DMS 273 (cell line): Measurements from ENCODE around the gene GRID2.
A peak's percentile ranks its signal among the peaks of the same experiment; 100 is the strongest.

Source experiments
- DNase-seq: peaks from one replicate; lab custom pipeline; 2025; ENCODE audit not compliant: unreplicated experiment; lab: John Stamatoyannopoulos, UW

The GRID2 gene

DNA sequence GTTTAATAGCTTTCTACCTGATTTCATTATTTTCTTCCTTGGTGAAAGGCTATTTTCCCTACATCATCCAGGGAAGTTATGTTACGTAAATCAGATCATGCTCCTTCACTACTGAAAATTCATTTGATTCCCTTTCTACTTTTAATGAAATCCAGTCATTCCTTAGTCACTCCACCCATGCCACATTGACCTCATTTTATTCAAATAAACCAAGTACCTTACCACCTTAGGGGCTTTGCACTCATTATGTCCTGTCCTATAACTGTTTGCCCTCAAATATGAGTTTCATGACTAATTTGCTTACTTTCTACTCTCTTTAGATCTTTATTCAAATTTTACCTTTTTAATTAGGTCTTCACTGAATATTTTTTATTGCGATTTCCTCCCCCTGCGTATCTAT lies 374.0 kb downstream of the GRID2 start:
- no peak for DNase-seq

GRCh38 chr4:92678292-92678691 lies 374.5 kb downstream of the GRID2 start:
- DNase-seq, result no peak

DNA sequence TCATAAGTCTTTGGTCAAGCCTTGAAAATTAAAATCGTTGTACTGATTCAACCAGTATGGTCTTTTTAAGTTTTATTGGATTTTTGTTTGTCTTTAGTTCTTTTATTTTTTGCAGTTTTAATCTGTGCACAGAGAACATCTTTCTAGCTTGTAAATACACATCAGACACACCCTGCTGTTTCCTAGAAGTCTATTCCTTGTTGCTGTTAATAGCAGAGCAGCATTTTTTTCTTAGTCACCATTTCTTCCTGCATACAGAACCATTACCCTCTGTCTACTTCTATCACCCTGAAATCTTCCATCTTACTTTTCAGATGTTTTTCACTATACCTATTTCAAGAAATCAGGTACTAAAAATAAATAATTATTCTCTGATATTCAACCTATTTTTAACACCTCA lies 375.4 kb downstream of the GRID2 start:
- DNase-seq, result no peak

DNA sequence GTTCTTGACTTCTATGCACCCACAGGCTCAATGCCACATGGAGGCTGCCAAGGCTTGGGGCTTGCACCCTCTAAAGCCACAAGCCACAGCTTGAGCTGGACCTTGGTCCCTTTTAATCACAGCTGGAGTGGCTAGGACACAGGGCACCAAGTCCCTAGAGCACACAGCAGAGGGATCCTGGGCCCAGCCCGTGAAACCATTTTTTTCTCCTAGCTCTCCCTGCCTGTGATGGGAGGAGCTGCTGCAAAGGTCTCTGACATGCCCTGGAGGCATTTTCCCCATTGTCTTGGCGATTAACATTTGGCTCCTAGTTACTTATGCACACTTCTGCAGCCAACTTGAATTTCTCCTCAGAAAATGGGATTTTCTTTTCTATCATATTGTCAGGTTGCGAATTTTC lies 410.9 kb downstream of the GRID2 start:
- DNase-seq, result no peak

DNA sequence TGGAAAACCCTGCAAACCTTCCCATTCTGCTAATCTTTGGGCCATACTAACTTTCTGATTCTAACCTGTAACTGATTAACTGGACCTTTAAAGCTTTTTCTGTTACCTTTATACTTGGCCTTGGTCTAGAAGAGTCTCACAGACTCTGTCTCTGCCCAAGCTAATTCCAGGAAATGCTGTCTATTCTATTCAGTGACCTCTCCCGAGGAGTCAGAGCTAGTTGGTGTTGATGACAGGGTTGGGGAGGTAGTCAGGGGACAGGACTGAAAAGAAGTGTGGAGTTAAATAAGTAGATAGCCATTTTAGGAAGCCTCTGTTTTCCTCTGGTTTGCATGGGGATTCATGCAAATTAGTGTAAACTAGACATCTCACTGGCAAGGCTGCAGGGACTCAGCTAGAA lies 429.5 kb downstream of the GRID2 start:
- peak; percentile 1 for DNase-seq

DNA sequence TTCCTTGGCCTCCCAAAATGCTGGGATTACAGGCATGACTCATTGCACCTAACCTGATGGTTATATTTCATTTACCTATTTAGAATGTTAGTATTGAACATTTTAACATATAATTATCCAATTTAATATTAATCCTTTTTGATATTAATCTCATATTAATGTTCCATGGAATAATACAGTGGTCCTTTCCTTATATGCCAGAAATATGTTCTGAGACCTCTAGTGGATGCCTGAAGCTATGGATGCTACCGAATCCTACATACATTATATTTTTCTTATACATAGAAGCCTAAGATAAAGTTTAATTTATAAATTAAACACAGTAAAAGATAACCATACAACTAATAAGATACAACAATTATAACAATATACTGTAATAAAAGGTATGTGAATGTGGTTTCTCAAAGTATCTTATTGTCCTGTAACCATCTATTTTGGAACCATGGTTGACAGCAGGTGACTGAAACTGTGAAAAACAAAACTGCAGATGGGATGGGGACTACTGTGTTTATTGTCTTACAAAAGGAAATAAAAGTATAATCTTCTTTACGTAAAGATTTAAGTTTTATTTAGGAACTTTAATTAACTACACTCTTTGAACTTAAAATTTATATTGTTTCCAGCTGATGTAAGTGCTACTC lies 431.4 kb downstream of the GRID2 start:
- DNase-seq, result no peak

DNA sequence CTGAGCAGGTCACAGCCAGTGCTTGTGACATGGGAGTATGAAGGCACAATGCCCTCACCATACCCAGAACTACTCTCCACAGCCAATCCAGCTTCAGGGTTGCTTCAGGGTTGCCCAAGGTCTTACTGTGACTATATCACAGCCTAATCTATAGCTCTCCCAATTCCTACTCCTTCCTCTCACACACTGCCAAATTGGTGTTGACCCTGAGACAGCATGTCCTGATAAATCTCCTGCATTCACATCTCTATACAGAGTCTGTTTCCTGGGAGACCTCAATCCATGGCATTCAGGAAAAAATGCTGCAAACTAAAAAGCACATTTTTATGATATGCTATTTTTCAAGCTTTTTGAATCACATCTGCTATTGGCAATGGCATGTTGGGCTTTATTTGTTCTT lies 456.7 kb downstream of the GRID2 start:
- no peak for DNase-seq

- DNase-seq, result no peak
Measured at GRCh38 chr4:92776080-92776479, 472.3 kb downstream of the GRID2 start.

DNA sequence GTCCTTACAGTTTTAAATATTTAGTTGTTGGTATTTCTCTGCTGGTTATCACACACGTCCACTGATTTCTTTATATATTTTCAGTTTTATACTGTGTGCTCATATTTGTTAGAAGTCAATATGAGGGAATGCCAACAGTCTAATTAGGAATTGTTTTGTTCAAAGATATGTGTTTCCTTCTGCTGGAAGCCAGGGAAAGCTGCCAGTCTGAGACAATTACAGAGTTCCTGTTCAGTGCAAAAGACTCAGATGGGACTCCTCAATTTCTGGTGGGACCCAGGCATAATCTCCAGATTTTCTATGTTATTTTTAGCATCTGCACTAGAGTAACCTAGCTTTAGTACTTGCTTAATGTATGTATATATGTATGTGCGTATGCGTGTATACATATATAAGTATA lies 486.0 kb downstream of the GRID2 start:
- DNase-seq, result no peak

GRCh38 chr4:92791871-92792440 lies 488.2 kb downstream of the GRID2 start:
- DNase-seq, result no peak

- no peak for DNase-seq
Measured at GRCh38 chr4:92809381-92809780, 505.6 kb downstream of the GRID2 start.

DNA sequence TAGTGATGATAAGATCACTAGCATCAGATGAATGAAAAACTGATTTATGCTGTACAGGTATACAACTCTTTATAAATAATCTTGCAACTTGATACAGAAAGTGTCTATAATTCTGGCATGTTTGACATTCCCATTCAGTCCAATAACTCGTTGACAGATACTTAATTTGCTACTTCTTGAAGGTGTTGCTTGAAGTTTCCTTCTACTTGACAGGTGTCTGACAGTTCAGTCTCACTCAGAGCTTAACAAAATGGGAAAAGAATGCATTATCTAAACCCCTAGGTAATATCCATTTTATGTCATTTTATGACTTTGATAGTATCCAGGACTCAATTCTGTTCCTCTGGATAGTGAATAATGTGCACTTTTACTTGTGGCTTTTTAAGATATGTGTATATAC lies 508.9 kb downstream of the GRID2 start:
- DNase-seq, result no peak

DNA sequence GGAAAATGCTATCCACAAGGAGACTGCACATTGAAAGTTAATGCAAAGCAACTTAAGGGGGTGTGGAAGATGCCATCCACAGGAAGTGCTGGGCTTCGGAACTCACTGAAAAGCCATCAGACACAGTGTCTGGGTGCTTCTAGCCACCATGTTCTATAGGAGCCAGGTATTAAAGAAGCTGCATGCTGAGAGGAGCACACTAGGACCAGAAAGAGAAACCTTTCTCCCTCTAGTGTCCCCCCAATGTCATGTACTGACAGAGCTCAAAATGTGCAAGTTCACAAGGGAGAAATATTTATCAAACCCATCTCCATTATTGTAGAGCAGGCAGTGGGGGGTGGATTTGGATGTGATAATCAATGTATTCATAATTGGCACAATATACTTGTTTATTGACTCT lies 510.9 kb downstream of the GRID2 start:
- DNase-seq, result no peak

DNA sequence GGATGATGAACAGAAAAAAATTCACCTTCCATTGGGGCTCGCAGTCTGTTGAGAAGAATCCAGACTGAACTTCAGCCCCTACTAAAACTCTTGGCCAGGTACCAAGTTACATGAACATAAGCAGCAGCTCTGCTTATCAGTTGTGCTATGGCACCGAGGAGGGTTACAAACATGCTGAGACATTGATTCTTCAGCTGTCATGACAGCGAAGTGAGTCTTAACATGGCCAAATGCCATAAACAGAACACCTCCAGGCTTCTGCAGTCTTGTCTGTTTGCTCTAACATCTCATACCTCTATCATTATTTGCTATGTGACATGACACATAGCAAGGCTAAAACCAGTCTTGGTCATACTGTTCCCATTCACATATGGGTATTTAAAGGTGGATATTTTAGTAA lies 521.5 kb downstream of the GRID2 start:
- peak; percentile 17 for DNase-seq

DNA sequence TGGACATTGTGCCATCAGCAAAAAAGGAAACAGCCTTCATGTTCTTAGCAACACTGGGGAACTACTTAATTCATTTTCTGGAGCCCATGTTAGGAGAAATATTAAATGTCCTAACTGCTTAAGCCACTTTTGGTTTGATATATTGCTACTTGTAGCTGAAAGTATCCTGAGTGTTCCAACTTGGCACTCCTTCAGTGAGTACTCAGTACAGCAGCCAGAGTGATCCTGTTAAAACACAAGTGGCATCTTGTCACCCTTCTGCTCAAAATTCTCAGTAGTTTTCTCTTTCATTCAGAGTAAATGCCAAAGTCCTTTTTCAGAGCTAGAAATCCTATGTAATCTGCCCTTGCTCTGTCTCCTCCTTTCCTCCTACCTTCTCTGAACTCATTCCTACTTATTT lies 522.0 kb downstream of the GRID2 start:
- no peak for DNase-seq

DNA sequence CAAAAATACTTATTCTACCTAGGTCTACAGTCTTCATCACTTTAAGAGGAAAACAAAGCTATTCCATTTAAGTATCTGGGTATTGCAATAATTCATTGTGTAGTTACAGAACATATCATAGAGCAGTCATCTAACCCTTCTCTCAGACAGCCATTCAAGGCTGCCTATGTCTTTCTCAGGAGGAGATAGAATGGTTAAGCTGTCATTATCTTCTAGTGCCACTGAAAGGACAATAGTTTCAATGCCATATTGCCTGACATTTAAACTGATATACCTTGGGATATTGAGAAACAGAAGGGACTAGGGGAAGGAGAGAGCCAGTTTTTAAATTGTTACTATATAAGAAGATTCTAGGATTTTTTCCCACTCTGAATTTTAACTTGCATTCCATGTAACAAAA lies 527.0 kb downstream of the GRID2 start:
- no peak for DNase-seq

- no peak for DNase-seq
Measured at GRCh38 chr4:92840880-92841279, 537.1 kb downstream of the GRID2 start.

- no peak for DNase-seq
Measured at GRCh38 chr4:92843784-92844183, 540.0 kb downstream of the GRID2 start.

DNA sequence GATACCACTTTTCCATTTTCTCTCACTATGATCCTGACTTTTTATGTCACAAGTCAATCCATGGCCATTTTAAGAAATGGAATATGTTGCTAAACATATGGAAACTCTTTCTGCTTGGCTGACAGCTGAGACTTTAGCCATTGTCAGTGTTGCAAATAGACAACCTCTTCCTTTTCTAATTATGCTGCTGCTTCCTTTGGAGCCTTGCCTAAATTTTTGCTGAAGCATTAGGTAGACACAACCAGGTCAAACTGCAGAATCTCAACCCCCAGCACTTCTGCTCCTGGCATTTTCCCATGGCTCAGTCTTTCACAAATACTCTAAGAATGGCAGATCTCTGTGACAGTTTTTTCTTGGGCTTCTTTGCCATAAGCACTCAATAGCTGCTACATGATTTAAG lies 543.3 kb downstream of the GRID2 start:
- DNase-seq, result no peak

DNA sequence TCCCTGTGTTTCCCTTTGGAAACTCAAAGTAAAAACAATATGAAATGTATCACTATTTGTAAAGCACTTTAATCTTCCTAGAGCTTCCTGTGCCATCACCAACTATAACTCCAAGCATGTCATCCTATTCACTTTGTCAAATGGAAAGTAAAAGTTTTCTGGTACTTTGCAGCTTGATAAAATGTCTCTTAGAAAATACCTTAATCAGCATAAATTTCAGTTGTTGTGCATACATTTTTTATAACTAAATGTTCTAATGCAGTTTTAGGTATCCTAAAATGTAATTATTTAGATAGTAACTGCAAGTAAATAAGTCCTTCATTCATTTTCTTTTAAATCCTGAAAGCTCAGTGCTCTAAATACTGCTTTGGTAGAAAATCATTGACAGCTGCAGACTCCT lies 558.7 kb downstream of the GRID2 start:
- DNase-seq, result no peak

DNA sequence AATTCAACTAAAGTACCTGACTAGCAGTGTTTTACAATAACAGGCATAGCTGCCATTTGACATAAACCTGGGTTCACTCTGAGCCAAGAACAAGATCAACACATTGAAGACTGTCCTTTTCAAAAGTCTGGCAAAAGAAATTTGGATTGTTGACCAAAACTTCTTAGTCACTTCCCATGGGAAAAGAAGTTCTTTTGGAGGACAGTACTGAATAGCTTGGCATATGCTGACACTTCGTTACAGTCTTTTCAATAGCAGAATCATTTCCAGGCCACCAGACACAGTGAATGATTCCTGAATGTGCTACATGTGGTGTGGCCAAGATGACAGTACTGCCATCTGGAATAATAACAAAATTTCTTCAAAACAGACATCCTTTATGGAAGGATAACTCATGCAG lies 560.3 kb downstream of the GRID2 start:
- DNase-seq, result peak; percentile 14

DNA sequence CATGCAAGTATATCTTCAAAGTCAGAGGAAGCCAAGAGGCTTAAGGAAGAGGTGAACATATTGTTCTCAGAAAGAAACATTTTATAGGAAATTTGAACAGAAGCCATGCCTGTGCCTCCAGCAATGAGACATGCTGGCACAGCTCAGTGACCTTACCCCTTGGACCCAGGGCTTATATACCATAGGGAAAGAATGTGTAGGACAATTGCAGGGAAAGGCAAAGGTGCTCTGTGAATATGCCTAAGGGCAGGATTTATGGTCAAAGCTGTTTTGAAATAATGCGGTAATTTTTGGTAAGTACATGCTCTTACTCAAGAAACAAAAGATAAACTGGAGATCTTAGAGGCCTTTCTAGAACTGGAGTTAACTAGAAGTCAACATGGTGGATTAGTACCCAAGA lies 568.8 kb downstream of the GRID2 start:
- DNase-seq, result no peak

DNA sequence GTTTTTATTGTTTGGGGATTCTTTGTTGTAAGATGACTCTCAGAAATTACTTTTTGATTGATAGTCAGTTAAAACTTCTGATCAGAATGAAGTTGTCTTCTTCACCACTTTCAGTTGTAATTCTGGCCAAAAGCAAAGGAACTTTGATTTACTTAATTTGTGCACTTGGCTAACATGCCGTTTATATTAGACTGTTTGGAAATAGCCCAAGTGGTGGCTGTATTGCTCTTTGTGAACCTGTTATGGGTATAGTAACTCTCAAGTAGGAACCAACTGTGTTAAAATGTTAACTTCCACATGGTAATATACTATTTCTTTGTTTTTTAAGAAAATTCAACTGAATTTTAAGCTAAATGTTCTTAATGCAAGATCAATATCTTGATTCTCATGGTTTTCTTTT lies 581.9 kb downstream of the GRID2 start:
- DNase-seq, result no peak
